Muscle of leg (tissue), 11 donors: ENCODE measurements around the gene OCA2. TPM values are rescaled to one million over a fixed set of nuclear protein-coding genes. Genes with fewer than 3 reads are reported as not detected.
"Not testable (repeated sequence)": the region's sequence is repeated elsewhere in the genome, so short reads cannot be mapped to it uniquely, and the experiment has no call there.

Source experiments
- DNase-seq: peaks from one replicate; pipeline ENCODE4 v3.0.0; 2013
- H3K27ac ChIP-seq: one replicate; pipeline ENCODE4 v1.5.1; 2013; ENCODE audit warnings: mild to moderate bottlenecking, low read length, control low read depth
- H3K27me3 ChIP-seq: one replicate; pipeline ENCODE4 v1.6.1; 2013; ENCODE audit warnings: low read length; ENCODE audit not compliant: control insufficient read depth, insufficient read depth
- H3K36me3 ChIP-seq: one replicate; pipeline ENCODE4 v1.6.1; 2013; ENCODE audit warnings: low read length; ENCODE audit not compliant: control insufficient read depth, insufficient read depth
- H3K4me1 ChIP-seq: one replicate; pipeline ENCODE4 v1.6.1; 2013; ENCODE audit warnings: low read length; ENCODE audit not compliant: control insufficient read depth, insufficient read depth
- H3K4me3 ChIP-seq: one replicate; pipeline ENCODE4 v1.5.1; 2013; ENCODE audit warnings: low read length, control low read depth
- H3K9me3 ChIP-seq: replicated peaks from 2 replicates; pipeline ENCODE4 v1.6.1; 2013; ENCODE audit warnings: low read depth, low read length; ENCODE audit not compliant: control insufficient read depth
- WGBS: methylation state at CpG from one replicate; pipeline ENCODE4 v1.1.5; 2013; ENCODE audit warnings: missing lambda C conversion rate; ENCODE audit not compliant: insufficient coverage; 5-methylcytosine and 5-hydroxymethylcytosine counted together
- polyA plus RNA-seq, 8 donors: library from polyadenylated mRNA; unstranded; fragments of 120-200 nt; gene quantifications; one replicate each; pipeline versions ENCODE4 v1.2.1 to v1.2.3, GENCODE V29; 2013; ENCODE audit warnings: inconsistent platforms in 1 of 8, low replicate concordance in 1 of 8; ENCODE audit not compliant: insufficient read length in 8 of 8, insufficient read depth in 1 of 8
- total RNA-seq: library from RNA; stranded (reverse); fragments of 120-200 nt; gene quantifications from one replicate; pipeline ENCODE4 v1.2.4, GENCODE V29; 2013

The OCA2 gene
- total and polyA plus RNA-seq, 9 donors: 1.9 to 5.3 (median 3.6) TPM

- no peaks in the 10 kb centered on the region for H3K4me1 ChIP-seq
- no peaks in the 10 kb centered on the region for H3K27me3 ChIP-seq
- H3K4me3 ChIP-seq: no peak overlapping the region
- no peak for DNase-seq
- 96% methylated on average over 4 of the region's 4 CpGs for WGBS
- H3K36me3 ChIP-seq: no peaks in the 10 kb centered on the region
- H3K9me3 ChIP-seq: no peaks in the 10 kb centered on the region
- H3K27ac ChIP-seq: no peak overlapping the region
Measured at GRCh38 chr15:27855137-27855536, 244.0 kb downstream of the OCA2 start.

- no peaks in the 10 kb centered on the region for H3K9me3 ChIP-seq
- H3K4me1 ChIP-seq: no peaks in the 10 kb centered on the region
- 91% methylated on average over 5 of the region's 10 CpGs for whole genome bisulfite sequencing
- H3K4me3 ChIP-seq: no peak overlapping the region
- no peak overlapping the region for H3K27ac ChIP-seq
- no peaks in the 10 kb centered on the region for H3K36me3 ChIP-seq
- no peak for DNase-seq
- no peaks in the 10 kb centered on the region for H3K27me3 ChIP-seq
Measured at GRCh38 chr15:27854601-27855000, 244.5 kb downstream of the OCA2 start.

- H3K36me3 ChIP-seq: no peaks in the 10 kb centered on the region
- H3K9me3 ChIP-seq: no peaks in the 10 kb centered on the region
- H3K4me3 ChIP-seq: no peak overlapping the region
- DNase-seq: no peak
- no peaks in the 10 kb centered on the region for H3K27me3 ChIP-seq
- WGBS: 90% methylated on average over 6 of the region's 15 CpGs
- no peak overlapping the region for H3K27ac ChIP-seq
- no peaks in the 10 kb centered on the region for H3K4me1 ChIP-seq
Measured at GRCh38 chr15:27853624-27854455, 245.3 kb downstream of the OCA2 start.

- 78% methylated on average over 2 of the region's 4 CpGs for WGBS
- Histone ChIP-seq H3K27ac (no peak overlapping the region), H3K27me3 (no peaks in the 10 kb centered on the region), H3K4me1 (no peaks in the 10 kb centered on the region), H3K36me3 (no peaks in the 10 kb centered on the region), H3K4me3 (no peak overlapping the region), H3K9me3 (no peaks in the 10 kb centered on the region)
- no peak for DNase-seq
Measured at GRCh38 chr15:27851858-27852210, 247.3 kb downstream of the OCA2 start.

GRCh38 chr15:27850981-27851857, 247.9 kb downstream of the OCA2 start:
- H3K4me3 ChIP-seq: no peak overlapping the region
- no peak for DNase-seq
- no peaks in the 10 kb centered on the region for H3K4me1 ChIP-seq
- H3K27me3 ChIP-seq: no peaks in the 10 kb centered on the region
- H3K36me3 ChIP-seq: no peaks in the 10 kb centered on the region
- WGBS: 76% methylated on average over 12 of the region's 17 CpGs
- H3K27ac ChIP-seq: no peak overlapping the region
- no peaks in the 10 kb centered on the region for H3K9me3 ChIP-seq

GRCh38 chr15:27850050-27850449, 249.1 kb downstream of the OCA2 start:
- Histone ChIP-seq H3K27me3 (no peaks in the 10 kb centered on the region), H3K36me3 (no peaks in the 10 kb centered on the region), H3K4me1 (no peaks in the 10 kb centered on the region), H3K9me3 (no peaks in the 10 kb centered on the region), H3K4me3 (no peak overlapping the region), H3K27ac (no peak overlapping the region)
- DNase-seq: no peak
- WGBS: 60% methylated on average over 4 of the region's 5 CpGs

- not testable (repeated sequence) for H3K9me3 ChIP-seq, H3K4me3 ChIP-seq, H3K27me3 ChIP-seq, DNase-seq, H3K27ac ChIP-seq, H3K4me1 ChIP-seq, H3K36me3 ChIP-seq
- 81% methylated on average over 4 of the region's 5 CpGs for WGBS
Measured at GRCh38 chr15:27848936-27849335, 250.2 kb downstream of the OCA2 start.

- Histone ChIP-seq H3K27ac (no peak overlapping the region), H3K4me3 (no peak overlapping the region), H3K36me3 (no peaks in the 10 kb centered on the region), H3K4me1 (no peaks in the 10 kb centered on the region), H3K27me3 (no peaks in the 10 kb centered on the region), H3K9me3 (no peaks in the 10 kb centered on the region)
- no peak for DNase-seq
- 81% methylated on average over 13 of the region's 15 CpGs for WGBS
Measured at GRCh38 chr15:27847775-27848710, 251.1 kb downstream of the OCA2 start.

GRCh38 chr15:27846722-27847395, 252.3 kb downstream of the OCA2 start:
- Histone ChIP-seq H3K27ac (no peak overlapping the region), H3K9me3 (no peaks in the 10 kb centered on the region), H3K36me3 (no peaks in the 10 kb centered on the region), H3K4me3 (no peak overlapping the region), H3K4me1 (no peaks in the 10 kb centered on the region), H3K27me3 (no peaks in the 10 kb centered on the region)
- DNase-seq: no peak
- 71% methylated on average over 5 of the region's 10 CpGs for WGBS
